ENCODE data around the gene FEZF2.

FEZF2 gene
- total RNA-seq, result 0 reads per million in 2 experiments

DNA sequence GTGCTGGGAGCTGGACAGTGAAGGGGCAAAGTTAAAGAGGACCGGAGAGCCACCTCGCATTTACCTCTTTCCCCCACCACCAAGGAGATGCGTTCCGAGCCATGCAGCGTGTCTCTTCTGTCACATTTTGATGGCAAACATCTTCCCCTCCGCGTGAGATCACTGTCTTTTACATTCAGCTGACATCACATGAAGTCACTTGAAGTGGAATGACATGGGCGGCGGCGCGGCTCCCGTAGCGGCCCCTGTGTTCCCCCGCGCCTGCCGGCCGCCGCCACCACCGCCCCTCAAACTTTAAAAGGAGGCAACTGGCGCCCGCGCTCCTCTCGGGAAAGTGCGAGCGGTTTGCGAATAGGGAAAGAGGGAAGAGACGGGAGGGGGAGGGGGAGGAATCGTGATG, at the start of gene FEZF2:
FEZF2 (minus strand) TSS at position 336 of the 400 bp plus-strand sequence. CDS start 682 bp downstream, outside the sequence.
- DNase-seq (ENCODE audit: low read depth), result no peak

DNA sequence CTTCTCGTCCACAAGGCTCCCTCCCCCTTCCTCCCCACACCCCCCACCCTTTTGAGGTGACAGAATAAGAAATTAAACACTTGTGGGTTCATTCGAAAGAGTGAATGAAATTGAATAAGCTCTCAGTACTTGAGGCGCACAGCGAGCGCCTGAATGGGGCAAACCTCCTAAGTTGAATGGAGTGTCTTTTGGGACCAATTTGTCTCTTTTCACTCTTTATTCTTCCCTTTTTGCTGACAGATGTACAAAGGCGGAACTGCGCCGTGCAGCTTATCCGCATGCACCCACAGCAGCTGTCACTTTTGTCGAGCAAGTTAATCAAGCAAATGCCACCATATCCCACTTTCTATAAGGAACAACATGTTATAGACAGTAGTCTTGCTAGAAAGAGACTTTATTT, 47.9 kb upstream of the FEZF2 start:
- no peak for DNase-seq (ENCODE audit: low read depth)

DNA sequence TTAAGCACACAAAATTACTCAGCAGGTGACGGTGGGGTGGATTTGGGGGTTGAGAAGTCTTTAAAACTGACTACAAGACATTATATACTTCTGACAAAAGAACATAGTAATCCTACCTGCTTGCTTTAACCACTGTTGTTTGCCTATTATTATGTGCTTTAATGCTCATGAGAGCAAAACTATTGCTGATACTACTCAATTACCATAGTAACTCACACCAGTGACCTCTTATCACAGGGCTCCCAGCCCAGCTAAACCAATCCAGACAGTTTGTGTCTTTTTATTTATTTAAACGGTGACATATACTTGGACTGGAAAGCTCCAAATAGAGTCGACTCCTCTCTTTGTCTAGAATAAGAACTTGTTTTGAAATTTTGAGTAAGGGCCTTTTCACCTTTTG, 42.8 kb upstream of the FEZF2 start:
- no peak for DNase-seq (ENCODE audit: low read depth)

DNA sequence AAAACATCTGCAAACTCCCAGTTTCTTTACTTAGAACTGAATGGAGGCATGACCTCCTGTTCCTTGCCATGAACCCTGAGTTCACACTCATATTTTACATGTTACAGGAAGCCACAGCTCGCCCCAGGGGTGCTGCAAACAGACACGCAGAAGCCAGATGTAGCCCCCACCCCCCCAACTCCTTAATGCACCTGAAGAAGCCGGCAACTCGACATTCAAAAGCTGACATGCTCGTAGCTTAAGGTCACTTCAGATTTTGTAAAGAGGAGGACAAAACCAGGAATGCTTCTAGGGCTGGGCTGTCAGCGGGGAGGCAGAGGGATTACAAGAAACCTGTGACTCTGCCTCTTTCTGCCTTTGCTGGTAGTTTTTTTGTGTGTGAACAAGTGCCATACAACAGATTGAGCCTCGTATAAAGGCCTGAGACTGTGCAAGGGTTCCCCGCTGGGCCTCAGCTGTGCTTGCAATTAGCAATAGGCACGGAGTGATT, 42.0 kb upstream of the FEZF2 start:
- DNase-seq (ENCODE audit: low read depth), result no peak

DNA sequence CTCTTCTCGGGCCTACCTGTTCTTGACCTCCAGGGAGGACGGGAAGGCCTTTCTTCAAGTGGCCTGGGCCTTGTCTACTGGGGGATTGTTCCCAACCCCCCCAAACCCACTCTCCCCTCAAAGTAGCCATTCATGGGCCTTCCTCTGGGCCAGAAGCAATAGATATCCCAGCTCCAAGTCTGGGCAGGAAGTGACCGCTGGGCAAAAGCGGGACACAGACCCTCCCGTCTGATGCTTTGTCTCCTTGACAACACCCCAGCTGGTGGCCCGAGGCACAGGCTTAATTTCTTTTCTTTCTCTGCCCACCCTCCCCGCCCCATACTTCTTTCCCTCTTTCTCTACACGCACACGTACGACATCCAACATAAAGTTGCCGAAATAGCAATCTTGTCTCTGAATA, 41.4 kb upstream of the FEZF2 start:
- no peak for DNase-seq (ENCODE audit: low read depth)

DNA sequence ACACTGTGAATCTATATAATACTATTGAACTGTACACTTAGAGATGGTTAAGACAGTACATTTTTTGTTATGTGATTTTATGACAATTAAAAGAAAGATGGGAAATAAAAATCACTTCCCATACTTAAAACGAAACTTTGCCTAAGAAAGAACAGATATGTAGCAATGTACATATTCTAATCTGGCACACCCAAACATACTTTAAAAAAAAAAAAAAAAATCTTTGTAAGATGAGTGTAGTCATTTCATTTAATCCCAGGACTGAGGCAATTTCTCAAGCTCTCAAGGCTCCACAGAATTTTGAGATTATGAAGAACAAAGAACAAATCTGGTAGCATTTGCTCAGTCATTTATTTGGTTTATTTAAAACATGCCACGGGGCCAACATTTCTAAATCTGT, 40.3 kb upstream of the FEZF2 start:
- DNase-seq (ENCODE audit: low read depth), result no peak

DNA sequence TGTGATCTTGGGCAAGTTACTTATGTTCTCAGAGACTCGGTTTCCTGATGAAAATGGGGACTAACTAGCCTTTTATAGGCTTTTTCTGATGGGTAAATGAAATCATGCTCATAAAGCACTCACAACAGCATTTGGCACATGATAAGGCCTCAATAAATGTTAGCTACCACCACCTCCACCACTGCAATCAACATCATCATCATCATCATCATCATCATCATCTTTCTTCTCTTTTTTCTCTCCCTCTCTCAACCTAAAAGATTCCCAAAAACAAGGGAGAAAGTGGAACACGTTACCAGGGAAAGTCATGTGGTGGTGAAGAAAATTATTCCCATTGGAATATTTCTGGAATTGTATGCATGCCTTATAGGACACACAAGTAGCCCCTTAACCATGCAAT, 33.6 kb upstream of the FEZF2 start:
- no peak for DNase-seq (ENCODE audit: low read depth)

DNA sequence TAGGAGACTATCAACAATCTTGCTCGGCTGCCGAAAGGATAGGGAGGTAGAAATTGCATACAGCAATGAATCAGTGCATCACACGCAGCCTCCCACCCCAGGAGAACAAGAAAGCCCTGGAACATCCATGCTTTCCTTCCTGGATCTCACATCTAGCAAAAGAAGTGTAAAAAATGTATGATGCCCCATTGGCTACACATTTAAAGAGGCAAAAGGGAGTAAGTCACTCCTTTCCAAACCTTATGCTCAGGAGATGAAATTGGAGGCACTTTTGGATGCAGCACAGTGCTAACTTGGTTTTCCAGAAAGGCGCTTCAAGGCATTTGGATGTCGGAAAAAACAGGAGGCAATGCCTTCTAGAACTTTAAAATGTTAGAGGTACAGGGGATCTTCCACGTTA, 32.2 kb upstream of the FEZF2 start:
- DNase-seq (ENCODE audit: low read depth), result no peak

DNA sequence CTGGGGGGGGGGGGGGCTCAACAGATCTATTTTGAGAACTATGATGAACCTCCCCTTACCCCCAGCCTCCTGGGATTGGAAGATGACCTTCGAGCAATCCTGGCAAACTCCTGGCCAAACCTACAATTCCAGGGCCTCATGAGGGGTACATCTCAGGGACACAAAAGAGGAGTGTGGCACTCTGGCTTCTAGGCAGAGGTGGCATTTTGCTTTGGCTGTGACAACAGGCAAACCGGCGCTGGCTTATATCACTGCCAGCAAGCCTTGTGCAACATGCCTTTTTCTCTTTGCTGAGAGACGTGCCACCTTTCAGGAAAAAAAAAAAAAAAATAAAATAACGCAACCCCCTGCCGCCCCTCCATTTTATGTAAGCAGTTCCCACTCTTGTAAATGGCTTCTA, 31.8 kb upstream of the FEZF2 start:
- DNase-seq (ENCODE audit: low read depth), result no peak

DNA sequence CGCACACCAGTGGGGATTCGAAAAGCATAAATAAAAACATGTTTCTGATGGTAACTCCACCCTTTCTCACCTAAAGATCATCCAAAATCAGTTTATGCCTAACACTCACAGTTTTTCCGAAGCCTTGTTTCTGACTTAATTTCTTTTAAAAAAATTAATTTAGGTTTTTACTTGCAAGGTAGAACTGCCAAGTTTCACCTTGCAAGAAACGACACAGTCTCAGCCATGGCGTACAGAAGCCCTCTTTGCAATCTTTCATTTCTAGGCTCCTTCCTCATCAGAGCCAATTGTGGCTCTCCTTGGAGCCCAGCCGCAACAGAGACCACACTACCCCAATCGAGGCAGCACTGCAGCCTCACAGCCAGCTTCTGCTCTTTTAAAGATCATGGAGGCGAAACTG, 31.0 kb upstream of the FEZF2 start:
- DNase-seq (ENCODE audit: low read depth), result no peak

DNA sequence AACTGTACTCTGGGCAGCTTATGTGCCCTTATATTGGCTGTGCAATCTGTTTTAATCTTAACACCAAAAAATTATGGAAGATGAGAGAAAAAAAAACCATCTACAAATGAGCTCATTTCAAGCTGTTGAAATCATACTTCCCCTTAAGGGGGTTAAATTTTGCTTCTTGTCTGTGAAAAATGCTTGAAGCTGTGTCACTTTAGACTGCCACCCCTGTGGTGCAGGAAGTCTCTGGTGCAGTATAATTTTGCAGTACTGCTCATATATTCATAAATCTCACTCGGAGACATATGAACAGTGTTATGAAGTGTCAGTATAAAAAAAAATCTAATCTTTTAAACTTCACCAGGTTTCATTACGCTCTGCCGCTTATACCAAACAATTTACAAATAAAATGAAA, 30.4 kb upstream of the FEZF2 start:
- DNase-seq (ENCODE audit: low read depth), result no peak

DNA sequence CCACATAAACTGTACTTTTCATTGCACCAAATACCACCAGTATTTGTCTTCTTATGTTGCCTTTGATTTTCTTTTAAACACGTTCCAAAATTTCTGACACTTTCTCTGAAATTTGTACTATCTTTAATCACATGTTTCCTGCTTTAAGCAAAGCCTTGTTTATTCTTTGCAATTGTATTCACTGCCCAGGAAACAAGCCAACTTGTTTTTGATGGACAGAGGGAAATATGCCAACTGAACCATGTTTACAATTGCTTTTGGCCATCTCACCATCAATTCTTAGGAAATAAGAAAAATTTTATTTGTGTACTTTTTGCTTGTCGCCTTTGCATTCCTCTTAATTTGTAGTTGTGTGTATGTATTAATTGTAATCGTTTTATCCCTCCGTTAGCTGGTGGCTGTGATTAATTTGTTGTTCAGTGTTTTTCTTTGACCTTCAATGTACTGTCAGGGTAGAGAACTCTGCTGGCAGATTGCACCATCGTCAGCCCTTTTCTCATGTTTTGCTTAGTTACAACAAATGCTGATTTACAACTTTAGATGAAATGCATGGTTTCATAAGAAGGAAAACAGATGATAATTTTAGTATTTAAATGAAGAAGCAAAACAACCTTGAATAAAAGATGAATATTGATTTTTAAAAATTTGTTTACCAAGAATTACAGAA, 19.4 kb upstream of the FEZF2 start:
- no peak for DNase-seq (ENCODE audit: low read depth)

DNA sequence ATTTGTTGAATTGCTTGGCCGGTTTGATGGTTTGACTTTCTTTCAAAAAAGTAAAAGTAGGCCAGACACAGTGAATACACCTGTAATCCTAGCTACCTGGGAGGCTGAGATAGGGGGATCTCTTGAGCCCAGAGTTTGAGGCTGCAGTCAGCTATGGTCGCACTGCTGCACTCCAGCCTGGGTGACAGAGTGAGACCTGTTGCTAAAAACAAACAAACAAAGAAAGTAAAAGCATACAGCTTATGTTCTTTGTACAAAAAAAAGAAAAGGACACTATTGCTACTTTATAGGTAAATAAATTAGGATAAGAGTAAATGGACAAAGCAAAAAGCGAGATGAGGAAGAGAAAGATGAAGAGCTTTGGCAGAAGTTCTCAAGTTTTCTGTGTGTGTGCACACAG, 13.9 kb upstream of the FEZF2 start:
- no peak for DNase-seq (ENCODE audit: low read depth)

DNA sequence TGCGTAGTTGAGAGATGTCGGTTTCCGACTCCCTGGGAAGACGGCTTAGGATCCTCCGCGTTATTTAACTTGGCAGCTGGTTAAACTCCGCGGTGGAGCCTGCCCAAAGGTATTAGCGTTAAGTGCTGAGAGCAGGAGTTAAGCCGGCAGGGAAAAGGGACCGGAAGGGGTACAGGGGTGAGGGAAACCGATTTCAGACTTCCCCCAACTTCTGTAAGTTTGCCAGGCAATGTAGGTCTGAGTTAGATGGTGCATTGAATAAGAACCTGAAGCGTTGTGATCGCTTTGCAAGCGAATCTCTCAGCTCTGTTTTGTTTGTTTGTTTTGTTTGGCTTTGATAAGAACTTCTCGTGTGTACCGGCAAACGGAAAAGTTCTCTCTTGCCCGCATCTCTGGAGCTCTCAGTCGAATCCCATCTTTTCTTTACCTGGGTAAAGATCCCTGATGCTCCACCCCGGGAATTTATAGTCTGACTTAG, 6.0 kb upstream of the FEZF2 start:
- no peak for DNase-seq (ENCODE audit: low read depth)

DNA sequence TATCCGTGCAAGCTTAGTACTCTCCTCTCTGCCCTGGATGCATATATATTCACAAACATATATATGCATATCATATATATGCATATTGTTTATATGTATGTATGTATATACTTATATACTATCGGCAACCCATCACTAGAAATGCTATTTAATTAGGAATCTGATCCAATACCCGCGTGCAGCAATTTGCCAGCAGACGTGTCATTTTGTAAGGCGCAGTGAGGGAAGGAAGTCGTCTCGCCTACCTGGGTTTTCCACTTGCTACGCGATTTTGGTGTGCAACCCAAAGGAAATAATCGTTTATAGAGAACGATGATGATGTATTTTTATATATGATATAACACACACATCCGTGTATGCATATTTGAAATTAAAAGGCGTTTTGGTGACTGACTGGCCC, 5.6 kb upstream of the FEZF2 start:
- DNase-seq (ENCODE audit: low read depth), result no peak

DNA sequence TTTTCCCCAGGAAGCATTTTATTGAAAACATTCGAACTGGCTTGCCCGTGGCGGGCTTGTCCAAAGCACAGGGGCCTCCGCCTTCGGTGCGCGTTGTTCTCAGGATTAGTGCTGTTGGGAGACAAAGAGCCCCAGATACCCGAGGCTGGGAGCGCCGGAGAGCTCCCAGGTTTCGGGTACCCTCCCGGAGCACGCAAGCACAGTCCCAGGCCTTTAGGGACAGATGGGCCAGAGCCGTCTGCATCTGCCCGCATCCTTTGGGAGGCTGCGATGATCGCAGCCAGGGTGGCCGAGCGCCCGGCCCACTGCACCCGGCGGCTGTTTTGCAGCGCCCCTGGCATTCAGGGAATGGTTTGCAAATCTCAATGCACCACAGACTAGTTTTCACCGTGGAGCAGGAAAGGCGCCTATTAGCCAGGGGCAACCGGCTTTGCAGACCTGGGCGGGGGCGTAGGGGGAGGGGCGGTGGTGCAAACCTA, 5.0 kb upstream of the FEZF2 start:
- DNase-seq (ENCODE audit: low read depth), result no peak

DNA sequence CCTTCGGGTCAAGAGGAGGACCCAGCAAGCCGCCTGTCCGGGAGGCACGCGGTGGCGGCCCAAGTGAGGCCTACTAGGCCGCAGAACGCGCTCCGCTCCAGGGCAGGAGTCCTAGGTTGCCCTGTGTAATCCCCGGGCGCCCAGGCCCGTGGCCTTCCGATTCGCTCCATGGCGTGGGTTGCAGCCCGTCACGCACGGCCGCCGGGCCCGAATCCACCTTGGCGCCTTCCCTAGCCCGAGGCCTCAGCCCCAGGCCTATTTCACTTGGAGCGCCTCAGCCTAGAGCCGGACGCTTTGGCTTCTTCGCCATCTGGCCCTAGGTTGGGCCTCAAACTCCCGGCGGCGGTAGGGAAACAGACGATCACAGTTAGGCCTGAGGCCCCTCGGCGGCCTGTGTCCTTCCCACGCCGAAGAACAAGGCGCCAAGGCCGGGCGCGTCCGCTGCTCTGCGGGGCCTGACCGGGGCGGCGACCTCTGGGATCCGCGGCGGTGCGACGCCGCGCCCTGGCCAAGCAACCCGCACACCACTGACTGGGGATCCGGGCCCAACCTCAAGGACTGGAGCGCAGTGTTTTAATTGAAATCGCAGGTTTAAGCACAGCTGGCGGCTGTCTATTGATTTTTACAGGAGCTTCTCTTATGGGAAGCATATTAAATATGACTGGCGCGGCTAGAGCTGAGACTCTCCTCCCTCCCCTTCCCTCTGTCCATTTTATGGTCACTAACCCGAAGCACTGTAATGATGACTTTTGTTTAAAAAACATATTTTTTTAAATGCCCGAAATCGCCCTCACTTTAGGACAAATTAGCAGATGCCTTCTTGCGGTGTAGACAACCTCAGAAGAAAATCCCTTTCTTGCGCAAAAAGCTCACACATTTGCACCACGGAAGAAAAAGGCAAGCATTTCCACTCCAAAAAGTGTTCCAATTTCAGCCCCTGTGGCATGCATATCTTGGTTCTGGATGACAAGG, 3.8 kb upstream of the FEZF2 start:
- DNase-seq (ENCODE audit: low read depth), result no peak

DNA sequence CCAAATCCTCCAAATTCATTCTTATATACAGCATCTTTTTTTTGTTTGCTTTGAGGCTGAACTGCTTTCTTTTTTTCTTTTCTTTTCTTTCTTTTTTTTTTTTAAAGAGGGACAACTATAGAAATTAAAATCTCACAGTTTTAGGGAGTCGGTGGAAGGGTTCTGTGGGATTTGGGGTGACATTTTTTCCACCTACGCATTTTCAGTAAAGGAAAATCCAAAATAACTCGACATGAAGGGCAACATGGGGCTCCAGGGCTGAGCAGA, 3.0 kb upstream of the FEZF2 start:
- DNase-seq (ENCODE audit: low read depth), result no peak

DNA sequence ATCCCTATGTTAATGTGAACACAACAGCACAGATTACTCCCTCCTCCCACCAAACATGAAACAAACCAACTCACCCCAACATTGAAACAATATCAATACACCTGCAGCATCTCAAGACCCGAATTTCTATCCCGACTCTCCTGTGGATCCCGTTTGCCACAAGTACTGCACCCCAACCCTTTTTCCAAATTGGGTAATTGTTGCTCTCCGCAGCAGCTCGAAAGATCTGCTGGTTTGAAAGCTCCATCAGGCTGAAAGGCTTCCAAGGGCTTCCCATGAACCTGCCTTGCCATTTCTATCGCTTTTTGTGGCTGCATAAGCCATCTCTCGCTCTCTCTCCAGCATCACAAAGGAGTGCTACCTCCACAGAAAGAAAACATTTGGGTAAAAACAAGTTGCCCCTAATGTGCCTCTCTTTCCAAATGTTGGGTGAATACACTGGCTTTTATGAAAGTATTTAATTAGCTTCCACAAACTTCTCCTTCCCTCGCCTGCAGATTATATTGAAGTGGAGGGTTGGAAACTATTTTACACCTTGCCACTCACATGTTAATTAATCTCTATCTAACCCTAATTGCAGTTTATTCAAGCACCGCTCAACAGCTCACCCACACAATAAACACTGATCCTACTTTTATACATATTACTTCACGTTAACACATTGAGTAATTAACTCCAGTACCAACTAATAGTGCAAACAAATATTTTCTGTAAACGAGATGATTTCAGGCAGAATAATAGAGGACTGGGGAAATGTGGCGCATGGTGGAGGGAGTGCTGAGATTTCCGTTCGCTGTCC, 2.5 kb upstream of the FEZF2 start:
- DNase-seq (ENCODE audit: low read depth), result no peak

DNA sequence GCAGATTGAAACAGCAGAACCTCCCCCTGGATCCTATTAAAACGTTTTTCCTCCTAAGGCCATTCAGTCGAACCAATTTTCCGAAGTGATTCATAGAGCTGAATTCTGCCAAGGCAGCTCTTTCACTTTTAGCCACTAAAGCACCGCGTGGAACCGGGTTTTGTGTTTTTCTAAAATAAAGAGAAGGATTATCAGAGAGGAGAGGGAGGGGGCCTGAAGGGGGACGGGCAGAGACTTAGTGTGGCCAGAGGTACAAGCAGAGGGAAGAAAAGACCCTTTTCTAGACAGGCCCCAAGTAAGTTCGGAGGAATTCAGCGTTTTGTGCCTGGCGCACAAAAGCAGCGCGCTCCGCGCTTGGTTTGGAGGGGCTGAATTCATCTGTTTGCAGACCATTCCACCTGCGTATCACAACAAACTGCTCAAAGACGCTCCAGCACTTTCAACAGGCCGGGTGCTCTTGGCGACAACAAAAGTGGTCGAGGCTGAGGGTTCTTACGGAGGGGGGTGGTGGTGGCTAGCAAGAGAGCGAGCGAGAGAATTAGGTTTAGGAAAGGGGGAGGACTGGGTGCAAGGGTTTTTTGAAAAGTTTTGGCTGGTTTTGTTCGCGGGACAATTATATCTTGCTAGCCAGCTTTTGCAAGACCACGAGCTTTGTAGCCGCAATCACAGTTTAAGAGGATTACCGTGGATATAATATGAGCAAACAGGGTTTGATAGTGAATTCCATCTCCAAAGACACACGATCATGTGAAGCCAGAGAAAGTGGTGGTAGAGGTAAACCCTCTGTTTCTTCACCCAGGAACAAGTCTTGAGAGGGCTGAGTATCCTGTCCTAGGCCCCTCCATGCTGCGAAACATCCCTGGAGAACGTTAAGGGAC, 1.2 kb upstream of the FEZF2 start:
- DNase-seq (ENCODE audit: low read depth), result no peak

DNA sequence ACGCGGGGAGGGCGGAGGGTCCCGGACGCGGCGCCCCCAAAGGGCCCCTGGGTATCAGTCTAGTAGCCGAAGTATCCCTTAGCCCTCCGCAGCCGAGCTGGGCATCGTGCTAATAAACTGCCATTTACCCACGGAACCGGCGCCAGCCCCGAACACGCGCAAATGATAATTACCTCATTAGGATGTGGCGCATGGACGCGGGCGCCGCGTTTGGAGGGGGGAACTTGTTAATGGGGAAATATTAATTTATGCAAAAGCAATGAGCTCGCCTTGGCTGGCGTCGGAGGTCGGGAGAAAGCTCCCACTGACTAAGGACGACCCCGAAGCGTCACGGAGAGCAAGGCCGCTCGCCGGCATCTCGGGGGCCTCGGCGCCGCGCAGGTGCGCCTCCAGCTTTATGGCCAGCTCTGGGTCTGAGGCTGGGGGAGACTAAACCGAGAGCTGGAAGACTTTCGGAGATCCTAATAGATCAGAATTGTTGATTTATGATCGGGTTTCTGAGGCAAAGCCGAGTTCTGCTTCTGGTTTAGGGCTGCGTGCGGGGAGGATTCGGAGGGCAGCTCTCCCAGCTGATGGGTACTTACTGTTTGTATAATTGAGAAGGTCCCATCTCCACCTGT, 474 bp upstream of the FEZF2 start:
- DNase-seq (ENCODE audit: low read depth), result no peak
